ENCODE results near the gene AP5S1.
"Not testable (repeated sequence)": the region's sequence is repeated elsewhere in the genome, so short reads cannot be mapped to it uniquely, and the experiment has no call there.

GRCh38 chr20:3840201-3840600 is 19.9 kb downstream of the AP5S1 start:
- TF ChIP-seq CTCF (IDR thresholded peaks at IDR 0.05); POLR2A (IDR thresholded peaks at IDR 0.05); POLR2AphosphoS5 (IDR thresholded peaks at IDR 0.05; ENCODE audit: insufficient read depth in 1 of 2, low read depth in 1 of 2): not testable (repeated sequence)

All from vagina (tissue), 2 donors.